Measurements from ENCODE around the gene CEP41. TPM values are rescaled to one million over a fixed set of nuclear protein-coding genes. Genes with fewer than 3 reads are reported as not detected.
A peak's percentile ranks its signal among the peaks of the same experiment; 100 is the strongest.
"Not testable (repeated sequence)": the region's sequence is repeated elsewhere in the genome, so short reads cannot be mapped to it uniquely, and the experiment has no call there.

The CEP41 gene
- total RNA-seq, 3 donors from 2014 or later: 5.9 to 8.9 (median 7.0) TPM

GRCh38 chr7:130379019-130379418 is 61.8 kb downstream of the CEP41 start:
- Histone ChIP-seq H3K27me3 (no peaks in the 10 kb centered on the region), H3K4me1 (peaks cover 8 to 9% of the 10 kb centered on the region in 2 donors), H3K9me3 (no peaks in the 10 kb centered on the region), H3K36me3 (no peaks in the 10 kb centered on the region), H3K4me3 (no peak overlapping the region), H3K27ac (peak overlapping the region in 1 of 2 donors; percentile 65)
- no peak for DNase-seq (ENCODE audit: low spot score in 2 of 2)
- TF ChIP-seq CTCF (IDR thresholded peaks at IDR 0.05) (no peak), POLR2A (IDR thresholded peaks at IDR 0.05) (no peak), POLR2AphosphoS5 (IDR thresholded peaks at IDR 0.05) (no peak)
- intact Hi-C loops (cut with DNase I; ENCODE audit: low total_unique reads): no loop called here

GRCh38 chr7:130377178-130377577 is 63.6 kb downstream of the CEP41 start:
- DNase-seq (ENCODE audit: low spot score in 2 of 2): no peak
- intact Hi-C loops (cut with DNase I; ENCODE audit: low total_unique reads): no loop called here
- H3K9me3 ChIP-seq: no peaks in the 10 kb centered on the region
- peaks cover 14 to 18% of the 10 kb centered on the region in 2 donors for H3K4me1 ChIP-seq
- no peaks in the 10 kb centered on the region for H3K36me3 ChIP-seq
- no peak overlapping the region for H3K4me3 ChIP-seq
- no peak overlapping the region for H3K27ac ChIP-seq
- TF ChIP-seq POLR2A (IDR thresholded peaks at IDR 0.05): no peak
- no peak for TF ChIP-seq CTCF (IDR thresholded peaks at IDR 0.05)
- no peak for TF ChIP-seq POLR2AphosphoS5 (IDR thresholded peaks at IDR 0.05)
- H3K27me3 ChIP-seq: no peaks in the 10 kb centered on the region

- H3K4me3 ChIP-seq; H3K27me3 ChIP-seq; DNase-seq (ENCODE audit: low spot score in 2 of 2); H3K36me3 ChIP-seq; H3K27ac ChIP-seq; H3K9me3 ChIP-seq; intact Hi-C loops (cut with DNase I; ENCODE audit: low total_unique reads): not testable (repeated sequence)
- peaks cover 14 to 18% of the 10 kb centered on the region in 2 donors for H3K4me1 ChIP-seq
Observed at GRCh38 chr7:130376461-130376860, 64.4 kb downstream of the CEP41 start.

GRCh38 chr7:130374507-130374906 is 66.3 kb downstream of the CEP41 start:
- H3K36me3 ChIP-seq: no peaks in the 10 kb centered on the region
- H3K27me3 ChIP-seq: no peaks in the 10 kb centered on the region
- peaks cover 14 to 22% of the 10 kb centered on the region in 2 donors for H3K4me1 ChIP-seq
- H3K4me3 ChIP-seq: no peak overlapping the region
- H3K27ac ChIP-seq: peak overlapping the region; percentile 93 to 96
- intact Hi-C loops (cut with DNase I; ENCODE audit: low total_unique reads): no loop called here
- no peak for DNase-seq (ENCODE audit: low spot score in 2 of 2)
- TF ChIP-seq POLR2AphosphoS5 (IDR thresholded peaks at IDR 0.05) (no peak), POLR2A (IDR thresholded peaks at IDR 0.05) (no peak), CTCF (IDR thresholded peaks at IDR 0.05) (no peak)
- H3K9me3 ChIP-seq: no peaks in the 10 kb centered on the region

- Histone ChIP-seq H3K4me3 (no peak overlapping the region), H3K27me3 (no peaks in the 10 kb centered on the region), H3K36me3 (no peaks in the 10 kb centered on the region), H3K27ac (peak overlapping the region; percentile 74 to 96), H3K9me3 (no peaks in the 10 kb centered on the region), H3K4me1 (peaks cover 17 to 30% of the 10 kb centered on the region in 2 donors)
- intact Hi-C loops (cut with DNase I; ENCODE audit: low total_unique reads): no loop called here
- TF ChIP-seq POLR2A (IDR thresholded peaks at IDR 0.05) (no peak), CTCF (IDR thresholded peaks at IDR 0.05) (no peak), POLR2AphosphoS5 (IDR thresholded peaks at IDR 0.05) (no peak)
- DNase-seq (ENCODE audit: low spot score in 2 of 2): no peak
Observed at GRCh38 chr7:130372402-130373165, 68.2 kb downstream of the CEP41 start.
